HEK293 (cell line): Measurements from ENCODE around the gene TEAD4.

Experiments
- CTCF ChIA-PET: fragments of 350-600 bp; formaldehyde crosslinking; extraction: SDS; loops from one replicate; lab custom pipeline; 2021; ENCODE audit warnings: antibody characterized with exemption; lab: Yijun Ruan, JAX
- POLR2A ChIA-PET: fragments of 300-600 bp; formaldehyde crosslinking; extraction: SDS; loops from one replicate; lab custom pipeline; 2020; ENCODE audit warnings: antibody characterized with exemption, inconsistent platforms; lab: Yijun Ruan, JAX
- H3K27ac ChIP-seq: fragments of 200-500 bp; sonication (Bioruptor generic); 2 replicates; pipeline ENCODE4 v1.5.1; 2014; ENCODE audit warnings: low read depth, low read length, control low read depth, inconsistent platforms; ENCODE audit errors: extremely low read depth
- H3K36me3 ChIP-seq, 2 experiments: fragments of 200-500 bp in 1 of 2; sonication (Bioruptor generic) in 1 of 2; 1 replicate in 1 of 2; 2 replicates in 1 of 2; pipeline ENCODE4 v1.5.1; 2014 to 2017; ENCODE audit warnings: inconsistent platforms in 2 of 2, low read length in 2 of 2; ENCODE audit not compliant: control insufficient read depth in 2 of 2, insufficient read depth in 1 of 2
- H3K4me1 ChIP-seq: fragments of 200-500 bp; sonication (Bioruptor generic); 2 replicates; pipeline ENCODE4 v1.5.1; 2014; ENCODE audit warnings: mild to moderate bottlenecking, low read length, inconsistent platforms; ENCODE audit not compliant: control insufficient read depth, insufficient read depth
- H3K4me3 ChIP-seq: 2 replicates; pipeline ENCODE4 v1.5.1; 2011; ENCODE audit warnings: low read depth, mild to moderate bottlenecking, control low read depth, low read length, moderate library complexity
- H3K9me3 ChIP-seq: fragments of 200-500 bp; sonication (Bioruptor generic); 2 replicates; pipeline ENCODE4 v1.5.1; 2014; ENCODE audit warnings: low read depth, low read length, inconsistent platforms; ENCODE audit not compliant: control insufficient read depth, insufficient read depth
- GFI1B ChIP-seq: fragments of 450-650 bp; formaldehyde crosslinking; IDR thresholded peaks from 2 replicates; pipeline ENCODE4 v1.5.1; 2016; ENCODE audit warnings: missing biosample characterization, missing genetic modification characterization
- HOXA7 ChIP-seq: sonication (generic); formaldehyde crosslinking; IDR thresholded peaks from 2 replicates; pipeline ENCODE4 v1.8.1; 2022; ENCODE audit warnings: missing genetic modification reagents, borderline replicate concordance
- OVOL3 ChIP-seq: fragments of 450-650 bp; formaldehyde crosslinking; IDR thresholded peaks from 2 replicates; pipeline ENCODE4 v1.5.1; 2016; ENCODE audit warnings: missing biosample characterization, missing genetic modification characterization
- PRDM1 ChIP-seq: fragments of 450-650 bp; formaldehyde crosslinking; IDR thresholded peaks from 2 replicates; pipeline ENCODE4; 2016; ENCODE audit warnings: missing biosample characterization, missing genetic modification characterization
- SETDB1 ChIP-seq: IDR thresholded peaks from one replicate; pipeline ENCODE4 v1.6.1; 2017; ENCODE audit warnings: mild to moderate bottlenecking, low read length, moderate library complexity, mixed read lengths; ENCODE audit not compliant: insufficient read length
- TCF7L2 ChIP-seq: IDR thresholded peaks from 2 replicates; pipeline ENCODE4 v1.6.1; 2011; ENCODE audit warnings: low read depth, mild to moderate bottlenecking, inconsistent platforms, low read length, moderate library complexity, borderline replicate concordance
- ZBTB7A ChIP-seq: fragments of 450-650 bp; formaldehyde crosslinking; IDR thresholded peaks from 2 replicates; pipeline ENCODE4 v1.5.1; 2016; ENCODE audit warnings: low read depth, missing biosample characterization, missing genetic modification characterization
- ZEB2 ChIP-seq: fragments of 450-650 bp; formaldehyde crosslinking; IDR thresholded peaks from 2 replicates; pipeline ENCODE4 v1.5.1; 2016; ENCODE audit warnings: missing biosample characterization, missing genetic modification characterization
- ZNF140 ChIP-seq: fragments of 450-650 bp; formaldehyde crosslinking; IDR thresholded peaks from 2 replicates; pipeline ENCODE4 v1.5.1; 2016; ENCODE audit warnings: missing biosample characterization, missing genetic modification characterization
- ZNF221 ChIP-seq: fragments of 450-650 bp; formaldehyde crosslinking; IDR thresholded peaks from 2 replicates; pipeline ENCODE4 v1.5.1; 2017; ENCODE audit warnings: missing biosample characterization, missing genetic modification characterization, borderline replicate concordance
- ZNF302 ChIP-seq: fragments of 450-650 bp; formaldehyde crosslinking; IDR thresholded peaks from 2 replicates; pipeline ENCODE4 v1.5.1; 2016; ENCODE audit warnings: missing biosample characterization, missing genetic modification characterization, low read depth
- ZNF677 ChIP-seq: fragments of 450-650 bp; IDR thresholded peaks from 2 replicates; pipeline ENCODE4 v1.5.0; 2018; ENCODE audit warnings: missing biosample characterization, mild to moderate bottlenecking, missing genetic modification characterization, moderate library complexity
- ZNF76 ChIP-seq: fragments of 450-650 bp; formaldehyde crosslinking; IDR thresholded peaks from 2 replicates; pipeline ENCODE4; 2016; ENCODE audit warnings: low read depth, missing biosample characterization, missing genetic modification characterization, borderline replicate concordance
- TF ChIP-seq, protein P1 (sequence below): sonication (generic); formaldehyde crosslinking; IDR thresholded peaks from 2 replicates; pipeline ENCODE4 v1.8.1; 2022; ENCODE audit warnings: mild to moderate bottlenecking, moderate library complexity, missing genetic modification reagents
- TF ChIP-seq, protein P2 (sequence below): fragments of 450-650 bp; formaldehyde crosslinking; IDR thresholded peaks from 2 replicates; pipeline ENCODE4 v1.5.1; 2016; ENCODE audit warnings: missing biosample characterization, missing genetic modification characterization
- TF ChIP-seq, protein P3 (sequence below): fragments of 450-650 bp; formaldehyde crosslinking; IDR thresholded peaks from 2 replicates; pipeline ENCODE4; 2016; ENCODE audit warnings: missing biosample characterization, missing genetic modification characterization
- TF ChIP-seq, protein P4 (sequence below): fragments of 450-650 bp; IDR thresholded peaks from 2 replicates; pipeline ENCODE4 v1.5.1; 2018; ENCODE audit warnings: missing biosample characterization, missing genetic modification characterization

TEAD4 gene

DNA sequence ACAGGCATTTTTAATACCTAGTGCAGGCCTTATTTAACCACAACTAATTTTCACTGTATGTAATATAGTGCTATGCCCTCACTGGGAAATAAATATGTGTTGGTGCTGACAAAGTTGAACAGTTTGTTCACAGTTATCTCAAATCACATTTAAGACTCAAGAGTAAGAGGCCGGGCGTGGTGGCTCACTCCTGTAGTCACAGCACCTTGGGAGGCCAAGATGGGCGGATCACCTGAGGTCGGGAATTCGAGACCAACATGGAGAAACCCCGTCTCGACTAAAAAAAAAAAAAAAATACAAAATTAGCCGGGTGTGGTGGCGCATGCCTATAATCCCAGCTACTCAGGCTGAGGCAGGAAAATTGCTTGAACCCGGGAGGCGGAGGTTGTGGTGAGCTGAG is 22.9 kb upstream of the TEAD4 start (continued):
- TF ChIP-seq, protein P1, sequence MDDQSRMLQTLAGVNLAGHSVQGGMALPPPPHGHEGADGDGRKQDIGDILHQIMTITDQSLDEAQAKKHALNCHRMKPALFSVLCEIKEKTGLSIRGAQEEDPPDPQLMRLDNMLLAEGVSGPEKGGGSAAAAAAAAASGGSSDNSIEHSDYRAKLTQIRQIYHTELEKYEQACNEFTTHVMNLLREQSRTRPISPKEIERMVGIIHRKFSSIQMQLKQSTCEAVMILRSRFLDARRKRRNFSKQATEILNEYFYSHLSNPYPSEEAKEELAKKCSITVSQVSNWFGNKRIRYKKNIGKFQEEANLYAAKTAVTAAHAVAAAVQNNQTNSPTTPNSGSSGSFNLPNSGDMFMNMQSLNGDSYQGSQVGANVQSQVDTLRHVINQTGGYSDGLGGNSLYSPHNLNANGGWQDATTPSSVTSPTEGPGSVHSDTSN (CRISPR knock-in tag): no peak
- TF ChIP-seq ZEB2 (tag by site-specific recombination): no peak
- no peak for TF ChIP-seq PRDM1 (tag by site-specific recombination)
- TF ChIP-seq HOXA7 (CRISPR knock-in tag): no peak
- no peak for TF ChIP-seq ZNF302
- TF ChIP-seq ZNF677 (tag by site-specific recombination): no peak
- TF ChIP-seq, protein P2, sequence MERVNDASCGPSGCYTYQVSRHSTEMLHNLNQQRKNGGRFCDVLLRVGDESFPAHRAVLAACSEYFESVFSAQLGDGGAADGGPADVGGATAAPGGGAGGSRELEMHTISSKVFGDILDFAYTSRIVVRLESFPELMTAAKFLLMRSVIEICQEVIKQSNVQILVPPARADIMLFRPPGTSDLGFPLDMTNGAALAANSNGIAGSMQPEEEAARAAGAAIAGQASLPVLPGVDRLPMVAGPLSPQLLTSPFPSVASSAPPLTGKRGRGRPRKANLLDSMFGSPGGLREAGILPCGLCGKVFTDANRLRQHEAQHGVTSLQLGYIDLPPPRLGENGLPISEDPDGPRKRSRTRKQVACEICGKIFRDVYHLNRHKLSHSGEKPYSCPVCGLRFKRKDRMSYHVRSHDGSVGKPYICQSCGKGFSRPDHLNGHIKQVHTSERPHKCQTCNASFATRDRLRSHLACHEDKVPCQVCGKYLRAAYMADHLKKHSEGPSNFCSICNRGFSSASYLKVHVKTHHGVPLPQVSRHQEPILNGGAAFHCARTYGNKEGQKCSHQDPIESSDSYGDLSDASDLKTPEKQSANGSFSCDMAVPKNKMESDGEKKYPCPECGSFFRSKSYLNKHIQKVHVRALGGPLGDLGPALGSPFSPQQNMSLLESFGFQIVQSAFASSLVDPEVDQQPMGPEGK (tag by site-specific recombination): no peak
- TF ChIP-seq OVOL3 (tag by site-specific recombination): no peak
- TF ChIP-seq ZNF76 (tag by site-specific recombination): no peak
- no peak for TF ChIP-seq TCF7L2

DNA sequence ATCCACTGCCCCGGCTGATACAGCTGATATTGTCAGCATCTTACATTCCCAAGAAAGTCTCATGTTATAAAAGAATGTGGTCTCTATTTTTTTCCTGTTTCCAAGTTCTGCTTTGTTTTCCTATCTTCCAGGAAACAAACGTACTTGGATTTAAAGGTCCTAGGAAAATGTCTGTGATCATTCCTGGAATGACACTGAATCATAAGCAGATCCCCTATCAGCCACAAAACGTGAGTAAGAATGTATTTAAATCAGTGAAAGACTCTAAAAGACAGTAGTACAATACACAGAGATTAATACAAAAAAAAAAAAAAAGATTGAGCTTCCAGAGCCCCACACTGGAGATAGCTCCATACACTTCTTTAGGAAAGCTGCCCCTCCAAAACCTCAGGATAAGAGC is 21.7 kb upstream of the TEAD4 start:
- Histone ChIP-seq H3K36me3 (peaks cover 30 to 67% of the 10 kb centered on the region in 2 experiments), H3K4me3 (no peak overlapping the region), H3K4me1 (no peaks in the 10 kb centered on the region), H3K9me3 (no peaks in the 10 kb centered on the region)
- CTCF ChIA-PET: no interaction called here
- POLR2A ChIA-PET: interaction anchor here (0.8 kb wide), 1 partner anchor 47 kb away, joined by 4 read pairs; no protein-coding TSS in a partner anchor
- TF ChIP-seq ZNF221 (no peak), ZBTB7A (tag by site-specific recombination) (no peak), GFI1B (no peak), SETDB1 (no peak), ZNF140 (tag by site-specific recombination) (no peak)
- TF ChIP-seq, protein P3, sequence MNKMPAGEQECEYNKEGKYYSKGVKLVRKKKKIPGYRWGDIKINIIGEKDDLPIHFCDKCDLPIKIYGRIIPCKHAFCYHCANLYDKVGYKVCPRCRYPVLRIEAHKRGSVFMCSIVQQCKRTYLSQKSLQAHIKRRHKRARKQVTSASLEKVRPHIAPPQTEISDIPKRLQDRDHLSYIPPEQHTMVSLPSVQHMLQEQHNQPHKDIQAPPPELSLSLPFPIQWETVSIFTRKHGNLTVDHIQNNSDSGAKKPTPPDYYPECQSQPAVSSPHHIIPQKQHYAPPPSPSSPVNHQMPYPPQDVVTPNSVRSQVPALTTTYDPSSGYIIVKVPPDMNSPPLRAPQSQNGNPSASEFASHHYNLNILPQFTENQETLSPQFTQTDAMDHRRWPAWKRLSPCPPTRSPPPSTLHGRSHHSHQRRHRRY (tag by site-specific recombination): no peak
- TF ChIP-seq, protein P4, sequence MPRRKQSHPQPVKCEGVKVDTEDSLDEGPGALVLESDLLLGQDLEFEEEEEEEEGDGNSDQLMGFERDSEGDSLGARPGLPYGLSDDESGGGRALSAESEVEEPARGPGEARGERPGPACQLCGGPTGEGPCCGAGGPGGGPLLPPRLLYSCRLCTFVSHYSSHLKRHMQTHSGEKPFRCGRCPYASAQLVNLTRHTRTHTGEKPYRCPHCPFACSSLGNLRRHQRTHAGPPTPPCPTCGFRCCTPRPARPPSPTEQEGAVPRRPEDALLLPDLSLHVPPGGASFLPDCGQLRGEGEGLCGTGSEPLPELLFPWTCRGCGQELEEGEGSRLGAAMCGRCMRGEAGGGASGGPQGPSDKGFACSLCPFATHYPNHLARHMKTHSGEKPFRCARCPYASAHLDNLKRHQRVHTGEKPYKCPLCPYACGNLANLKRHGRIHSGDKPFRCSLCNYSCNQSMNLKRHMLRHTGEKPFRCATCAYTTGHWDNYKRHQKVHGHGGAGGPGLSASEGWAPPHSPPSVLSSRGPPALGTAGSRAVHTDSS: no peak
- TF ChIP-seq, protein P2 (tag by site-specific recombination): no peak
- TF ChIP-seq, all 188 proteins: peak for 0
- no peak overlapping the region for H3K27ac ChIP-seq
